CD4-positive, CD25-positive, alpha-beta regulatory T cell (primary cell): ENCODE data around the gene SLF1. TPM values are rescaled to one million over a fixed set of nuclear protein-coding genes. Genes with fewer than 3 reads are reported as not detected.

Experiments used
- ATAC-seq, 2 donors: fragments of 150-1000 bp; cut with Tn5 transposase; one replicate each; pipeline ENCODE4 v1.10.0; 2021; ENCODE audit warnings: low read depth in 2 of 2, moderate number of reproducible peaks in 2 of 2, moderate library complexity in 1 of 2
- DNase-seq, 3 donors: peaks; one replicate each; pipeline versions ENCODE4 v3.0.0 to v3.0.0-alpha.2; 2012 to 2022; ENCODE audit warnings: mixed read lengths in 1 of 3
- H3K27ac ChIP-seq: one replicate; pipeline ENCODE4 v1.7.0; 2013; ENCODE audit warnings: mild to moderate bottlenecking, low read length; ENCODE audit not compliant: insufficient read depth, poor library complexity, severe bottlenecking
- H3K27me3 ChIP-seq: one replicate; pipeline ENCODE4 v1.7.0; 2013; ENCODE audit warnings: low read length; ENCODE audit not compliant: control insufficient read depth, insufficient read depth
- H3K36me3 ChIP-seq: one replicate; pipeline ENCODE4 v1.7.0; 2013; ENCODE audit warnings: mild to moderate bottlenecking, low read length, moderate library complexity; ENCODE audit not compliant: control insufficient read depth, insufficient read depth
- H3K4me1 ChIP-seq: 2 replicates; pipeline ENCODE4 v1.7.0; 2013; ENCODE audit warnings: mild to moderate bottlenecking, low read length; ENCODE audit not compliant: insufficient read depth, control insufficient read depth, poor library complexity, severe bottlenecking
- H3K4me3 ChIP-seq: one replicate; pipeline ENCODE4 v1.7.0; 2013; ENCODE audit warnings: low read depth, mild to moderate bottlenecking, low read length, moderate library complexity
- H3K9me3 ChIP-seq, 2 experiments: 1 replicate in 1 of 2; 2 replicates in 1 of 2; pipeline ENCODE4 v1.7.0; 2013; ENCODE audit warnings: low read length in 2 of 2, mild to moderate bottlenecking in 1 of 2, moderate library complexity in 1 of 2; ENCODE audit not compliant: control insufficient read depth in 2 of 2
- H3K27ac Mint-ChIP-seq, 3 donors: one replicate each; pipeline ENCODE4 v1.8.0; 2020 to 2022; ENCODE audit warnings: mild to moderate bottlenecking in 3 of 3, mixed read lengths in 3 of 3, moderate library complexity in 2 of 3
- H3K27me3 Mint-ChIP-seq: one replicate; pipeline ENCODE4 v1.8.0; 2022; ENCODE audit warnings: mild to moderate bottlenecking, mixed read lengths
- H3K36me3 Mint-ChIP-seq: one replicate; pipeline ENCODE4 v1.8.0; 2020; ENCODE audit warnings: mixed read lengths
- H3K4me1 Mint-ChIP-seq, 4 donors: one replicate each; pipeline ENCODE4 v1.8.0; 2020 to 2022; ENCODE audit warnings: mixed read lengths in 4 of 4, mild to moderate bottlenecking in 1 of 4
- H3K4me3 Mint-ChIP-seq, 4 donors: one replicate each; pipeline ENCODE4 v1.8.0; 2020 to 2022; ENCODE audit warnings: mild to moderate bottlenecking in 4 of 4, mixed read lengths in 4 of 4, moderate library complexity in 3 of 4
- H3K9me3 Mint-ChIP-seq, 7 donors: one replicate each; pipeline ENCODE4 v1.8.0; 2020 to 2022; ENCODE audit warnings: mixed read lengths in 7 of 7, mild to moderate bottlenecking in 3 of 7, moderate library complexity in 2 of 7
- polyA plus RNA-seq, 4 donors: library from polyadenylated mRNA; unstranded; fragments of 300-500 nt; fragmentation: Illumina TruSeq; gene quantifications; one replicate each; pipeline ENCODE4 v1.2.3, GENCODE V29; 2021
- total RNA-seq: library from RNA; stranded (reverse); gene quantifications from one replicate; pipeline ENCODE4 v1.2.3, GENCODE V29; 2022

The SLF1 gene
- total and polyA plus RNA-seq, 5 donors from 2014 or later: 6.7 to 16.5 (median 7.1) TPM

DNA sequence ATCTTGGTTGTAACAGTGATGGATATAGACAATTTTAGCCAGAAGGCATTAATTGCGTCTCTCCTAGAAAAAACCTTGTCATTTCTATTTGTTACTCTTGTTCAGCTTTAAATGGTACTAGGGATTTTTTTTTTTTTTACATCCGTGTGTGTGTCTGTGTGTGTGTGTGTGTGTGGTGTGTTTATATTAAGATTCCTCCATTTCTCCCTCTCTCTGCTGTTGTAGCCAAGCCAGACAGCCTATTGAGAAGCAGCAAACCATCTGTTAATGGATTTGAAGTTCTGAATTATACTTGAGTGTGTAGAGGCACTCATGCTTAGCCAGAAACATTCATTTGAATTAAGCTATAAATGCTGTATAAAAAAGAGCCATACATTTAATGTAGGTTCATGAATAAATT lies 72.3 kb downstream of the SLF1 start:
- no peak overlapping the region for H3K27ac Mint-ChIP-seq
- peaks cover 51% of the 10 kb centered on the region for H3K36me3 Mint-ChIP-seq
- no peak for DNase-seq
- Histone ChIP-seq H3K27me3 (no peaks in the 10 kb centered on the region), H3K4me3 (no peak overlapping the region), H3K9me3 (no peaks in the 10 kb centered on the region), H3K4me1 (no peaks in the 10 kb centered on the region), H3K36me3 (peaks cover 35% of the 10 kb centered on the region), H3K27ac (no peak overlapping the region)
- no peak overlapping the region for H3K4me3 Mint-ChIP-seq
- no peaks in the 10 kb centered on the region for H3K9me3 Mint-ChIP-seq
- H3K27me3 Mint-ChIP-seq: no peaks in the 10 kb centered on the region
- no peak for ATAC-seq
- H3K4me1 Mint-ChIP-seq: peaks cover 0 to 12% (median 6%) of the 10 kb centered on the region in 4 donors

DNA sequence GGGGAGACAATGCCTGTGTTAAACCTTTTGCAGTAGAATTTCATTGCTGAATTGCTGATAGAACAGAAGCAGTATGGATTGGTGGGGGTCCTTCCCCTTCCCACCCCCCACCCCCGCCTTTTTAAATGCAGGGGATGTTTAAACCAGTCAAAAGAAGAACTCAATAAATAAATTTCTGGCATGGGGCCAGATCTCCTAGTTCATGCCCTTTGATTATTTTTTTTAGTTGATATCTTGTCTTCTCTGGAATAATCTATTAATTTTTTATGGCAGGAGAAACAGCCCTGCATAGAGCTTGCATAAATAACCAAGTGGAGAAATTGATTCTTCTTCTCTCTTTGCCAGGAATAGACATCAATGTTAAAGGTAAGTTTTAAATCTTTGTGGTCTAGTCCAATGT lies 72.8 kb downstream of the SLF1 start:
- Histone ChIP-seq H3K36me3 (peaks cover 35% of the 10 kb centered on the region), H3K27ac (no peak overlapping the region), H3K4me1 (no peaks in the 10 kb centered on the region), H3K9me3 (no peaks in the 10 kb centered on the region), H3K27me3 (no peaks in the 10 kb centered on the region), H3K4me3 (no peak overlapping the region)
- DNase-seq: no peak
- no peak for ATAC-seq
- peaks cover 47% of the 10 kb centered on the region for H3K36me3 Mint-ChIP-seq
- no peaks in the 10 kb centered on the region for H3K9me3 Mint-ChIP-seq
- H3K27me3 Mint-ChIP-seq: no peaks in the 10 kb centered on the region
- no peak overlapping the region for H3K4me3 Mint-ChIP-seq
- no peak overlapping the region for H3K27ac Mint-ChIP-seq
- H3K4me1 Mint-ChIP-seq: peaks cover 0 to 9% (median 5%) of the 10 kb centered on the region in 4 donors

DNA sequence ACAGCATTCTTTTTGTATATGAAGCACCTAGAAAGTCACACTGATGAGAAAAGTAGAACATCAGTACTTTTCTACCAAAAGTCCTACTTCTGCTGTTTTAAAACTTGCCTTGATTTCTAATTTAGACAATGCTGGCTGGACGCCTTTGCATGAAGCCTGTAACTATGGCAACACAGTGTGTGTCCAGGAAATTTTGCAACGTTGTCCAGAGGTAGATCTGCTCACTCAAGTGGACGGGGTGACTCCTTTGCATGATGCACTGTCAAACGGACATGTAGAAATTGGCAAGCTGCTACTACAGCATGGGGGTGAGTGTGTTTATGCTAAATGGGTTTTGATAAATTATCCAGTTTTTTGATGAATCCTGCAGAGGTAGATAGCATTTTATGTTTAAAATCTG lies 73.5 kb downstream of the SLF1 start:
- no peak overlapping the region for H3K4me3 ChIP-seq
- no peak overlapping the region for H3K27ac Mint-ChIP-seq
- peaks cover 32% of the 10 kb centered on the region for H3K36me3 ChIP-seq
- H3K27ac ChIP-seq: no peak overlapping the region
- DNase-seq: no peak
- no peaks in the 10 kb centered on the region for H3K4me1 ChIP-seq
- no peaks in the 10 kb centered on the region for H3K9me3 Mint-ChIP-seq
- peaks cover 45% of the 10 kb centered on the region for H3K36me3 Mint-ChIP-seq
- no peak overlapping the region for H3K4me3 Mint-ChIP-seq
- peaks cover 0 to 9% (median 5%) of the 10 kb centered on the region in 4 donors for H3K4me1 Mint-ChIP-seq
- no peaks in the 10 kb centered on the region for H3K27me3 Mint-ChIP-seq
- H3K9me3 ChIP-seq: no peaks in the 10 kb centered on the region
- no peaks in the 10 kb centered on the region for H3K27me3 ChIP-seq
- ATAC-seq: no peak

DNA sequence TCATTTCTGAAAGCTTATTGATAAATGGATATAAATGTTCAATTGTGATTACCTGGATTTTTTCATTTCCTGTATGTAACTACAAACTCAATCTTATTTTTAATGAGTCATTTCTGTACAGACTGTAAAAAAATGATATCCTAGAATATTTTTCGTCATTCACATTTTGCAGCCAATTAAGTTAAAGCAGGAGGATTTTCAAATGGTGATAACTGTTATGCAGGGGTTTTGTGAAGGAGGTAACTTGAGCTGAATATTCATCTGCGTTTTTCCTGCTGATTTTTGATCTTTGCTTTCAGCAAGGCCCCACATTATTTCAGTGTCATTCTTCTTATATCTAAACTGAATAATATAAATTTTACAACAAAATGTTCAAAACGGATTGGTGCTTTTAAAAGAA lies 74.1 kb downstream of the SLF1 start:
- DNase-seq (no peak), ATAC-seq (no peak)
- Mint-ChIP-seq H3K36me3 (peaks cover 39% of the 10 kb centered on the region), H3K27ac (no peak overlapping the region), H3K4me3 (no peak overlapping the region), H3K4me1 (peaks cover 0 to 9% (median 5%) of the 10 kb centered on the region in 4 donors), H3K9me3 (no peaks in the 10 kb centered on the region), H3K27me3 (no peaks in the 10 kb centered on the region)
- Histone ChIP-seq H3K27me3 (no peaks in the 10 kb centered on the region), H3K9me3 (no peaks in the 10 kb centered on the region), H3K4me3 (no peak overlapping the region), H3K4me1 (no peaks in the 10 kb centered on the region), H3K36me3 (peaks cover 25% of the 10 kb centered on the region), H3K27ac (no peak overlapping the region)

DNA sequence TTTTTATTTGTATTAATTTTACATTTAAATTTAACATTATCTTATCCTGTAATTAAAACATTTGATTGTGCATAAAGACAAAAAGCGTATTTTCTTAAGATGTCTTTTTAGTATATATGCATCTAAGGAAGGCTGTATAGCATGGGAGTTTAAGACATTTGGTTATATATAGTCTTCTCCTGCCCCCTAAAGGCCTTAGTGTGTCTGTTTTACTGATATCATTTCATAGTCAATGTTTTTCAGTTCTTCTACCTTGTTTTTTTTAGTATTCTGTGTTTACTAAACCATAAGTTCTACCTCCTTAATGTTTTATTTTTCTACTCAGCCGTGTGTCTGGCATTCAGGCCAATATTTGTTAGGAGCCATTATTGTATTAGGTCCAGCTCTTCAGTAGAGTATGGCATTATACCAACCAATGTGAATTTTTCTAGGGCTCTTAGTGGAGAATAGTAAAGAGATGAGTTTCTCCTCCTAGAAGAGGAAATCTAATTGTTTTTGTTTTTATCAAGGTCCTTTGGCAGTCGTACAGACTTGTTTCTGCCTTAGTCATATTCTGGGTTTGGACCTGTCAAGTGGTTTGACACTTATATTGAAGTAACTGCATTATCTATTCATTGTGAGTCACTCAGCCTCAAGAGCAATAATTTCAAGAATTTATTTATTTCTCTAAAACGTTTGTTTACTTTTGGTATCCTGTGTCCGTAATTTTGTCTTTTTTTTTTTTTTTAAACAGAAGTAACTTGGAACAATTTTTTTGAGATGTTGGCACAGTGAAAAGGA lies 74.8 kb downstream of the SLF1 start:
- Mint-ChIP-seq H3K4me3 (no peak overlapping the region), H3K27ac (peak overlapping the region in 1 of 3 donors; percentile 48)

DNA sequence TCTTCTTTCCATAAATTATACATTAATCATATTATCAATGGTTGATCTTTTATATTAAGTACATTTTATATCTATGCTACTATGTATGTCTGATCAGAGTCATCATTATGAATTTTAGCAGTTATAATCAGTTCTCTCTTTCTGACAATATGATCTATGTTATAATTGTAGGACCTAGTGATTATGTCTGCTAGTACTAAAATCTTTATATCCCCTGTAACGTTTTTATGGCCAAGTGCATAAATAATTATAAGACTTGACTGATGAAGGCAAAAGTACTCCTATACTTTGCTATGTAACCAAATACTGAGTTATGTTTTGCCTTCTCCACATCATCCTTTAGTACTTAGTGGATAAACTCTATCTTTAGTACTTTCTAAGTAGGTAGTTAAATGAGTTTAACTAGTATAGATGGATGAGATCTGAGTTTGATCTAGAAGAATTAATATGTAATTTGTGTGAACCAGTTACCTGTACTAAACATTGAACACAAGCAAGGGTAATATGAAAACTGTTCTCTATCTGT lies 75.4 kb downstream of the SLF1 start:
- no peak overlapping the region for H3K4me3 ChIP-seq
- Mint-ChIP-seq H3K27ac (no peak overlapping the region), H3K4me1 (peaks cover 0 to 9% (median 3%) of the 10 kb centered on the region in 4 donors), H3K36me3 (peaks cover 34% of the 10 kb centered on the region), H3K27me3 (no peaks in the 10 kb centered on the region), H3K4me3 (no peak overlapping the region), H3K9me3 (no peaks in the 10 kb centered on the region)
- no peak overlapping the region for H3K27ac ChIP-seq
- H3K9me3 ChIP-seq: no peaks in the 10 kb centered on the region
- H3K27me3 ChIP-seq: no peaks in the 10 kb centered on the region
- H3K4me1 ChIP-seq: no peaks in the 10 kb centered on the region
- H3K36me3 ChIP-seq: peaks cover 24% of the 10 kb centered on the region
- ATAC-seq (no peak), DNase-seq (no peak)

More for the DNA sequence above, 74.8 kb downstream of the SLF1 start:
- Histone ChIP-seq H3K4me1 (no peaks in the 10 kb centered on the region), H3K9me3 (no peaks in the 10 kb centered on the region), H3K4me3 (no peak overlapping the region), H3K27me3 (no peaks in the 10 kb centered on the region), H3K36me3 (peaks cover 25% of the 10 kb centered on the region), H3K27ac (no peak overlapping the region)
- Mint-ChIP-seq H3K27me3 (no peaks in the 10 kb centered on the region), H3K4me1 (peaks cover 0 to 9% (median 5%) of the 10 kb centered on the region in 4 donors), H3K9me3 (no peaks in the 10 kb centered on the region), H3K36me3 (peaks cover 39% of the 10 kb centered on the region)
- peak in 2 of 3 donors; percentile 40 to 56 for DNase-seq
- ATAC-seq: no peak

DNA sequence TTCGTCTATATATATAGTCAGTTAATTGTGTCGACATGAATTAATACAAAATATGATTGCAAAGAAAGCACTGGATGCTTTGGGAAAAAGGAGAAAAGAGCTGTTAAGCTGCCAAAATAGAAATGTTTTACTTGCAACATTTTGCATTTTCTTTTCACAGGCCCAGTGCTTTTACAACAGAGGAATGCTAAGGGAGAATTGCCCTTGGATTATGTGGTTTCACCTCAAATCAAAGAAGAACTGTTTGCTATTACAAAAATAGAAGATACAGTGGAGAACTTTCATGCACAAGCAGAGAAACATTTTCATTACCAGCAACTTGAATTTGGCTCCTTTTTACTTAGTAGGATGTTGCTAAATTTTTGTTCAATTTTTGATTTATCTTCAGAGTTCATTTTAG lies 76.2 kb downstream of the SLF1 start:
- peaks cover 28% of the 10 kb centered on the region for H3K36me3 Mint-ChIP-seq
- peaks cover 0 to 9% (median 1%) of the 10 kb centered on the region in 4 donors for H3K4me1 Mint-ChIP-seq

DNA sequence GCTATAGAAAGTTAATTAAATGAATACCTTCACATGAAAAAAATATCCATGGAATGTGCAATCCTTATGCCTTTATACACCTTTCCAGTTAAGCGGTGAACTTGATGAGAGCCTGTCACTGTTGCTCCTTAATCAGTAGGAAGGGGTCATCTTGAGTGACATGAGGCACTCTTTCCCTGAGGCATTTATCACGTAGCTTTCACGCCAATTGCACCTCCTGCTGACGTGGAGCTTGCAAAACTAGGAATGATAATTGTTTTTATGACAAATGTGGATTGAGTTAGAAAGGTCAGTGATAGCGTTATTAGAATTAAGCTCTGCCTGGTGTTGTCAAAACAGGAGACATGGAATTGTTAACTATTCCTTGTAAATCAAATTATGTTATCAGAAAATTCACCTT lies 79.7 kb downstream of the SLF1 start:
- Histone ChIP-seq H3K27ac (no peak overlapping the region), H3K36me3 (peaks cover 5% of the 10 kb centered on the region), H3K9me3 (no peaks in the 10 kb centered on the region), H3K27me3 (no peaks in the 10 kb centered on the region), H3K4me1 (no peaks in the 10 kb centered on the region), H3K4me3 (no peak overlapping the region)
- ATAC-seq (no peak), DNase-seq (no peak)
- Mint-ChIP-seq H3K27ac (no peak overlapping the region), H3K27me3 (no peaks in the 10 kb centered on the region), H3K36me3 (peaks cover 20% of the 10 kb centered on the region), H3K4me3 (no peak overlapping the region), H3K9me3 (no peaks in the 10 kb centered on the region), H3K4me1 (peaks cover 0 to 21% (median 8%) of the 10 kb centered on the region in 4 donors)

More for the DNA sequence above, 76.2 kb downstream of the SLF1 start:
- H3K4me3 Mint-ChIP-seq: no peak overlapping the region
- Histone ChIP-seq H3K27me3 (no peaks in the 10 kb centered on the region), H3K36me3 (peaks cover 21% of the 10 kb centered on the region), H3K4me3 (no peak overlapping the region), H3K27ac (no peak overlapping the region), H3K9me3 (no peaks in the 10 kb centered on the region), H3K4me1 (no peaks in the 10 kb centered on the region)
- H3K27ac Mint-ChIP-seq: no peak overlapping the region
- ATAC-seq (no peak), DNase-seq (no peak)
- no peaks in the 10 kb centered on the region for H3K27me3 Mint-ChIP-seq
- H3K9me3 Mint-ChIP-seq: no peaks in the 10 kb centered on the region
